HK-2 (cell line): ENCODE measurements around the gene DEFB132.
A peak's percentile ranks its signal among the peaks of the same experiment; 100 is the strongest.
"Not testable (repeated sequence)": the region's sequence is repeated elsewhere in the genome, so short reads cannot be mapped to it uniquely, and the experiment has no call there.

Experiments
- DNase-seq: peaks from one replicate; pipeline ENCODE4 v3.0.0-alpha.2; 2018; ENCODE audit not compliant: unreplicated experiment

Gene DEFB132, protein sequence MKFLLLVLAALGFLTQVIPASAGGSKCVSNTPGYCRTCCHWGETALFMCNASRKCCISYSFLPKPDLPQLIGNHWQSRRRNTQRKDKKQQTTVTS

GRCh38 chr20:257419-257818, at the start of gene DEFB132:
DEFB132 (plus strand) TSS chr20:257724; CDS start chr20:257779, 55 bp downstream.
- no peak for DNase-seq

DNA sequence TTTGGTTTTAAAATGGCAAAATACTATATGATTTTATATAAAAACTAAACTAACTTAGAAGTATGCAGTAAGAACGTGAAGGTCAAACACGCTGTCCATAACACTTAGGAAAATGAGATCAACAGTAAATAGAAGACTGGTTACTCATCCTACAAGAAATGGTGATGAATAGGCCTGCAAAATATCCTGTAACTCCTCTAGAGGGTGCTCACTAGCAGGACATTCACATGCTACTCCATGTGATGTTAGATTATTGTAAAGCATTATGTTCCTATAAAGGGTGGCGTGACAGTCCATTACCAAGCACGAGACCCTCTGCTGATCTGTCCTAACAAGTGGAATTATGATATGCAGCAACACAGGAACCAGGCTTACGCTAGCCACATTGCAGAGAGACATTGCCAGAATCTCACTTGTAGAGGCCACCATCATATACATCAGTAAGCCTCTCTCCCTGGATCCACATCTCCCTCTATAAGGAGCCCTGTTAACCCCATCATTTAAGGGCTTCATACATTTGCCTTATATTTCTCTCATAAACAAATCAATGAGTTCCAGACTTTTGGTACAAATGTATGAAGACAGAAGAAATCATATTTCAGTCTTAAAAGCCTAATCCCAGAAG, 48.5 kb upstream of the DEFB132 start:
- no peak for DNase-seq

- no peak for DNase-seq
These were observed 46.6 kb upstream of the DEFB132 start for GRCh38 chr20:210809-211502.

DNA sequence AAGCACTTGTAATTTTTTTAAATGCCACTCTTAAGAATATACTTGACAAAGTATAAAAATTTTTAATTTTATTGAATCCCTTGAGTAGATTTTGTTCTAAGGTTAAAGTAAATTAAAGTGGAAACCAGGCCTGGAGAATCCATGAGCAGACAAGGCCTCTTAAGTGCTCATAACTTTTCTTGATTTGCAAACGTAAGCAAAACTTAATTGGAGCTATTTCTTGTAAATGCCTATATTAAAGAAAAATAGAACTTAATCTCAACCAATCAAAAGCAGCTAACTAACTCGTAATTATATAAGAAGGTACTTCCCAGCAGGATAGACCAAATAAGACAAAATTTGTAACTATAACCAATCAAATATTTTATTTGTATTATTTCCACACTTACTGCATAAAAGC, 43.1 kb upstream of the DEFB132 start:
- no peak for DNase-seq

DNA sequence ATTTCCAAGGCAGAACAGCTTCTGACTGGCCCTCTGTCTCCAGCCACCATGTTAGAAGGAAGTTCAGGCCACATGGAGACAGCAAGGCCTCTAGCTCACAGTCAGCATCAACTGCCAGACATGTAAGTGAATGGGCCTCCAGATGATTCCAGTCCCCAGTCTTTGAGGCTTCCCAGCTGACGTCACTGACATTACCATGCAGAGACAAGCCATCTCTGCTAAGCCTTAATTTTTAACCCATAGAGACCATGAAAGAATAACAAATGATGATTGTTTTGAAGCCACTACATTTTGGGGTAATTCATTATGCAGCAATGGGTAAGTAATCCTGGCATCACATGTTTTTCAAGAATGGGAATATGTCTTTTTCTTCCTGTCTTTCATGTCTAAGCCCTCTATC, 41.7 kb upstream of the DEFB132 start:
- no peak for DNase-seq

- DNase-seq: no peak
These were observed 40.3 kb upstream of the DEFB132 start for GRCh38 chr20:217266-217665.

DNA sequence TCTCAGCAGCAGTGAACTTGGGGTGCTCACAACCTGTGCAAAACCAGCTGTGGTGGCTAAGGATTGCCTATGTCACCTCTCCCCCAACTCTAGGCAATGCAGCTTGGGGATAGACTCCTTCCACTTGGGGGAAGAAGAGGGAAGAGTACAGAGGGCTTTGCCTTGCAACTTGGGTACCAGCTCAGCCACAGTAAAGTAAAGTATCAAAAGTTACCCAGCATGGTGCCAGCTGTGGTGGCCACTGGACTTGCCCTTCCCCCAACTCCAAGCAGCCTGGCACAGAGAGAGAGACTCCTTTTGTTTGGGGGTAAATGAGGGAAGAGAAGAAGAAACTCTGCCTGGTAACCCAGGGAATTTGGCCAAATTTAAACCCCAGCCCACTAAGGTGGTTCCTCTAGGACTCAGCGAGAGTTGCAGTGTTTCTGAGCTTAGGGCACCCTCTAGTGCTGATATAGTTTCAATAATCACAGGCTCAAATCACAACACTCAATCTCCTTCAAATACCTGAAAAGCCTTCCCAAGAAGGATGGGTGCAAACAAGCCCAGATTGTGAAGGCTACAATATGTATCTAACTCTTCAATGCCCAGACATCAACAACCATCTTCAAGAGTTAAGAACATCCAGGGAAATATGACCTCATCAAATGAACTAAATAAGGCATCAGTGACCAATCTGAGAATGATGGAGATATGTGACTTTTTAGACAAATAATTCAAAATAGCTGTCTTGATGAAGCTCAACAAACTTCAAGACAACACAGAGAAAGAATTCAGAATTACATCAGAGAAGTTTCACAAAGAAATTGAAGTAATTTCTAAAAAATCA, 38.0 kb upstream of the DEFB132 start:
- no peak for DNase-seq

GRCh38 chr20:221258-221830, 36.2 kb upstream of the DEFB132 start:
- no peak for DNase-seq

GRCh38 chr20:225879-226278, 31.6 kb upstream of the DEFB132 start:
- not testable (repeated sequence) for DNase-seq

- DNase-seq: no peak
These were observed 30.6 kb upstream of the DEFB132 start, which contains the start of gene DEFB129 for GRCh38 chr20:226958-227357. DEFB129 (plus strand) TSS chr20:227258; CDS start chr20:227289, 31 bp downstream.

DNA sequence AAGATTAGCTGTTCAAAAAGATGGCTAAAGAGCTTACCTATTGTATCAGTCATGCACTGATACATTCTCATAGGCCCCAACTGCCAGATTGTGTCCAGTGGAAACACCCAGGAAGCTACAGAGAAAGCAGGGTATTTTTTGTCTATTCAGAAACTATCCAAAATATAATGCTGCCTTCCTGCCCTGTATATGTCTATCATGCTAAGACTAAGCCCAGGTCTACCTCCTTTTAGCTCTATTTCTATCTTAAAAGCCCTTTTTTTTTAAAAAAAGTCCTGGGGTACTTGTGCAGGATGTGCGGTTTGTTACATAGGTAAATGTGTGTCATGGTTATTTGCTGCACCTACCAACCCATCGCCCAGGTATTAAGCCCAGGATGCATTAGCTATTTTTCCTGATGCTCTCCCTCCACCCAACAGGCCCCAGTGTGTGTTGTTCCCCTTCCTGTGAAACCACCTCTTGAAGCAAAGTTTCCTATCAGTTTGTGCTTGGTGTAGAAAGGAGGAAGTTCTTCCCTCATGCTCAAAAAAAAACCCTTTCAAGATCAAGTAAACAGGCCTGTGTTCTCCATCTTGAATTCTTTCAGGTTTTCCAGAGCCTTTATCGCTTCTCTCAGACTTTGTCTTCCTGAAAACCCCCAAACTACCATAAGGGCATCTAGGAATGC, 30.0 kb upstream of the DEFB132 start:
- no peak for DNase-seq

- DNase-seq: no peak
These were observed 21.6 kb upstream of the DEFB132 start for GRCh38 chr20:235891-236290.

DNA sequence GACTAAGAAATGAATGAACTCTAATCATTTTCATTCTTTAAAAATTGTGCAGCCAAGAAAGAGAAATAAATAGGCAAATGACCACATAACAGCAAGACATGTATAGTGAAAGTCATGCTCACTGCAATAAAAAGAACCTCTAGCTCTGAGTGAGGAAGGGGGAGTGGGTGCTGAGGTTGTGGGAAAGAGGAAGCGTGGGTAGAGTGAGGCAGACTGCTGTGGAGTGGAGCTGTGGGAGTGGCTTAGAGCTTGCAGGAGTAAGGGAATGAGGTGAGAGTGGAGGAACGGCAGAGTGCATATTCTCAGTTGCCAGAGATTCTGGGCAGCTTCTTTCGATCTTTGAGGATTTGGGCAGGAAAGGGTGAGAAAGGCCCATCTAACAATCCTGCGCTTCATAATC, 20.0 kb upstream of the DEFB132 start:
- DNase-seq: no peak

DNA sequence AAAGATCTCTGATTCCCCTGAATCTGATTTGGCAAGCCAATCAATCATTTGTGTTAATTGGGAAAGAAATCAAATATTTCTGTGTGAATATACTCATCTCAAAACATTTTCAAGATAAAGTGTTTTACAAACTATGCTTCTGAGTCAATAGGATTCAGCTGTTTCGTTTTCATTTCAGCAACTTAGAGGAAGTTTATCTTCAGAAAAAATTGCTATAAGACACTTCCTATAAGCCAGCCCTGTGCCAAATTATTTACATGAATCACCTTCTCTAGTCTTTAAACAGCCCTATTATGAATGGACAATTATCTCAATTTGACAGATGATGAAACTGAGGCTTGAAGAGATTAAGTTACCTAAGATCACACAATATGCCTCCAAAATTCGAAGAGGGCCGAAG, 19.6 kb upstream of the DEFB132 start:
- no peak for DNase-seq

GRCh38 chr20:242905-243304, 14.6 kb upstream of the DEFB132 start:
- DNase-seq: no peak

DNA sequence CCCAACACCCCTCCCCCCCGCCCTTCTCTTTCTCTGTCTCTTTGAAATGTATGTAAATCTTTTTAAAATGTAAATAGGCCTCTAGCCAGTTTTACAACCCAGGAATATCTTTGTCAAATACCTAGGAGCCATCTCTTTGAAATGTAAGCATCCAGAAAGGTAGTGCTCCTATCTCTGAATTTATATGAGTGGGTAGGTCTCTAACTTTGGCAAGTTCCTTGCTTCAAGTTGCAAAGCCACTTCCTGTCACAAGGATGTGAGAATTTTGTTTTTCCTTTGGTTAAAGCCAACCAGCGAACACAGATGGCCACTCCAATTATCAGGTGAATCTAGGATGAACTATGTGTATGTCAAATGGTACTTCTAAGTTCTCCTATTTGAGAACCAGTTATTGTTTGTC, 6.2 kb upstream of the DEFB132 start:
- no peak for DNase-seq

- DNase-seq: no peak
These were observed 4.7 kb upstream of the DEFB132 start for GRCh38 chr20:252801-253200.

GRCh38 chr20:253447-253846, 4.1 kb upstream of the DEFB132 start:
- DNase-seq: not testable (repeated sequence)

GRCh38 chr20:258269-258858, 840 bp downstream of the DEFB132 start:
- DNase-seq: no peak

- peak; percentile 30 for DNase-seq
These were observed 1.4 kb downstream of the DEFB132 start for GRCh38 chr20:258963-259362.

DNA sequence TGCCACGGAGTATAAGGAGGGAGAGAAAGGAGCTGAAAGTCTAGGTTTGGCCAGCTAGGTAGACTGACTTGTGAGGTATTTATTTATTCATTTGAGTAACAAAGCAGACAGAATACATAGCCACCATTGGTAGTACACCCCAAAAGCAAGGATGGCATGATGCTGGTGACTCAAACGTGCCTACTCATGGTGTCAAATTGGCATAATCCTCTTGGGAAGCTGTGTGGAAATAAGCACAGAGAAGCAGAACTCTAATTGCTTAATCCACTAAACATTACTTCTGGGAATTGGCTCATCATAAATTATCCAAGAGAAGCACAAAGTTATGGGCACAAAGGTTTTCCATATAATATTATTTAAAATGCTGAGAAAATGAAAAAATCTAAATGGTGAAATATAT, 2.5 kb downstream of the DEFB132 start:
- no peak for DNase-seq
